Eye (tissue), 1 donor: ENCODE data around the gene ARHGAP27.

Experiments
- DNase-seq: peaks from one replicate; pipeline ENCODE4 v3.0.0-alpha.2; 2015

ARHGAP27 gene

GRCh38 chr17:45404870-45405249, 27.8 kb downstream of the ARHGAP27 start:
- no peak for DNase-seq

GRCh38 chr17:45403906-45404490, 28.7 kb downstream of the ARHGAP27 start:
- DNase-seq: no peak

GRCh38 chr17:45402916-45403315, 29.8 kb downstream of the ARHGAP27 start:
- DNase-seq: no peak

GRCh38 chr17:45398800-45399199, 33.9 kb downstream of the ARHGAP27 start:
- DNase-seq: no peak

GRCh38 chr17:45397796-45398195, 34.9 kb downstream of the ARHGAP27 start:
- DNase-seq: no peak

GRCh38 chr17:45396496-45397205, 36.0 kb downstream of the ARHGAP27 start:
- no peak for DNase-seq

GRCh38 chr17:45395569-45396415, 36.9 kb downstream of the ARHGAP27 start:
- DNase-seq: no peak

GRCh38 chr17:45394913-45395568, 37.6 kb downstream of the ARHGAP27 start:
- peak; percentile 95 for DNase-seq

GRCh38 chr17:45394564-45394912, 38.1 kb downstream of the ARHGAP27 start:
- DNase-seq: no peak

- no peak for DNase-seq
These were observed 38.6 kb downstream of the ARHGAP27 start for GRCh38 chr17:45394091-45394490.

- DNase-seq: no peak
These were observed 39.3 kb downstream of the ARHGAP27 start for GRCh38 chr17:45393411-45393810.

GRCh38 chr17:45391918-45392317, 40.8 kb downstream of the ARHGAP27 start:
- no peak for DNase-seq

GRCh38 chr17:45391291-45391690, 41.4 kb downstream of the ARHGAP27 start:
- no peak for DNase-seq

- DNase-seq: no peak
These were observed 43.3 kb downstream of the ARHGAP27 start for GRCh38 chr17:45389354-45389753.

- DNase-seq: no peak
These were observed 43.9 kb downstream of the ARHGAP27 start for GRCh38 chr17:45388604-45389325.

- no peak for DNase-seq
These were observed 44.9 kb downstream of the ARHGAP27 start for GRCh38 chr17:45387739-45388138.

- DNase-seq: no peak
These were observed 46.5 kb downstream of the ARHGAP27 start for GRCh38 chr17:45386178-45386577.

- DNase-seq: peak; percentile 93
These were observed 47.2 kb downstream of the ARHGAP27 start for GRCh38 chr17:45385331-45385997.

- DNase-seq: no peak
These were observed 47.8 kb downstream of the ARHGAP27 start for GRCh38 chr17:45384789-45385262.

GRCh38 chr17:45384047-45384788, 48.5 kb downstream of the ARHGAP27 start:
- no peak for DNase-seq

- DNase-seq: no peak
These were observed 49.7 kb downstream of the ARHGAP27 start for GRCh38 chr17:45383003-45383402.
